Measurements from ENCODE around the gene NDUFS8. TPM values are rescaled to one million over a fixed set of nuclear protein-coding genes. Genes with fewer than 3 reads are reported as not detected.

Gene NDUFS8
- total RNA-seq, 1 donor from 2014 or later: 143 TPM

DNA sequence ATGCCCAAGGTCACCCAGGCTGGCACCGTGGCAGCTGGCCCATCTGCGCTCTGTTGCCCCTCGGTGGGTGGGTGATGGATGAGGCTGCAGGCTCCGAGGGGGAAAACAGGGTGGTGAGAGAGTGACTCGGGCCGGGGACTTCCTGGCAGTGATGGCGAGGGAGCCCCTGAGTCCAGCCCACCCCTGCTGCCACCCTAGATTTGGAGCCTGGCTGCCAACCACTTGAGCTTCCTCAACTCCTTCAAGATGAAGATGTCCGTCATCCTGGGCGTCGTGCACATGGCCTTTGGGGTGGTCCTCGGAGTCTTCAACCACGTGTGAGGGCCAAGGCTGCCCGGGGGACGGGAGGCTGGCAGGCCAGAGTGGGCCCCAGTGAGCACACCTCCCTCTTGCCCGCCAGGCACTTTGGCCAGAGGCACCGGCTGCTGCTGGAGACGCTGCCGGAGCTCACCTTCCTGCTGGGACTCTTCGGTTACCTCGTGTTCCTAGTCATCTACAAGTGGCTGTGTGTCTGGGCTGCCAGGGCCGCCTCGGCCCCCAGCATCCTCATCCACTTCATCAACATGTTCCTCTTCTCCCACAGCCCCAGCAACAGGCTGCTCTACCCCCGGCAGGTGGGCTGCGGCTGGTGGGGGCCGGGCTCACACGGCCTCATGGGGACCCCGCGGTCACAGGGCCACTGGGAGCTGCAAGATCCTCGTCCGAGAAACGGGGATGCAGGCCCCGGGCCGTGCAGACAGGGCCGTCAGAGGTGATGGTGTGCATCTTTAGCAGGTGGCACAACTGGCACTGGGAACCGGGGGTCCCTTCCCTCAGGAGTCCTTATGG is 18.4 kb downstream of the NDUFS8 start:
- no peaks in the 10 kb centered on the region for H3K27me3 Mint-ChIP-seq (ENCODE audit: unreplicated experiment)
- no peaks in the 10 kb centered on the region for H3K36me3 Mint-ChIP-seq (ENCODE audit: unreplicated experiment)
- DNase-seq (ENCODE audit: extremely low spot score, unreplicated experiment): no peak
- no peak overlapping the region for H3K4me3 Mint-ChIP-seq (ENCODE audit: unreplicated experiment)
- peaks cover 10% of the 10 kb centered on the region for H3K4me1 Mint-ChIP-seq (ENCODE audit: unreplicated experiment)
- TF ChIP-seq CTCF (IDR thresholded peaks at IDR 0.05): no peak
- no peaks in the 10 kb centered on the region for H3K9me3 Mint-ChIP-seq (ENCODE audit: unreplicated experiment)
- no peak overlapping the region for H3K27ac Mint-ChIP-seq (ENCODE audit: unreplicated experiment)

- H3K27me3 Mint-ChIP-seq (ENCODE audit: unreplicated experiment): no peaks in the 10 kb centered on the region
- TF ChIP-seq CTCF (IDR thresholded peaks at IDR 0.05): no peak
- H3K36me3 Mint-ChIP-seq (ENCODE audit: unreplicated experiment): no peaks in the 10 kb centered on the region
- no peak for DNase-seq (ENCODE audit: extremely low spot score, unreplicated experiment)
- peaks cover 7% of the 10 kb centered on the region for H3K4me1 Mint-ChIP-seq (ENCODE audit: unreplicated experiment)
- no peaks in the 10 kb centered on the region for H3K9me3 Mint-ChIP-seq (ENCODE audit: unreplicated experiment)
- H3K27ac Mint-ChIP-seq (ENCODE audit: unreplicated experiment): no peak overlapping the region
- H3K4me3 Mint-ChIP-seq (ENCODE audit: unreplicated experiment): no peak overlapping the region
These were observed 19.3 kb downstream of the NDUFS8 start for GRCh38 chr11:68049509-68050370.

DNA sequence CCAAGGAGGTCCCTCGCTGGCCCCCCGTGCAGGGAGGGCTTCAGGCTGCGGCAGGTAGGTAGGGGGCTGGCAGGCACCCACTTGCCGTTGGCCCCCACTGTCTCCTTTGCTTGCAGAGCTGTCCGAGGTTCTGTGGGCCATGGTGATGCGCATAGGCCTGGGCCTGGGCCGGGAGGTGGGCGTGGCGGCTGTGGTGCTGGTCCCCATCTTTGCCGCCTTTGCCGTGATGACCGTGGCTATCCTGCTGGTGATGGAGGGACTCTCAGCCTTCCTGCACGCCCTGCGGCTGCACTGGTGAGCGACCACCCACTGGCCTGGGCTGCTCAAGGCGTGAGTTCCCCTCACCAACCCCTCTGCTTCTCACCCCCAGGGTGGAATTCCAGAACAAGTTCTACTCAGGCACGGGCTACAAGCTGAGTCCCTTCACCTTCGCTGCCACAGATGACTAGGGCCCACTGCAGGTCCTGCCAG is 19.9 kb downstream of the NDUFS8 start:
- DNase-seq (ENCODE audit: extremely low spot score, unreplicated experiment): no peak
- Mint-ChIP-seq H3K27ac (ENCODE audit: unreplicated experiment) (no peak overlapping the region), H3K4me1 (ENCODE audit: unreplicated experiment) (peaks cover 7% of the 10 kb centered on the region), H3K27me3 (ENCODE audit: unreplicated experiment) (no peaks in the 10 kb centered on the region), H3K9me3 (ENCODE audit: unreplicated experiment) (no peaks in the 10 kb centered on the region), H3K36me3 (ENCODE audit: unreplicated experiment) (no peaks in the 10 kb centered on the region), H3K4me3 (ENCODE audit: unreplicated experiment) (no peak overlapping the region)
- no peak for TF ChIP-seq CTCF (IDR thresholded peaks at IDR 0.05)

GRCh38 chr11:68051191-68052136 is 21.0 kb downstream of the NDUFS8 start:
- no peak for DNase-seq (ENCODE audit: extremely low spot score, unreplicated experiment)
- Mint-ChIP-seq H3K4me3 (ENCODE audit: unreplicated experiment) (no peak overlapping the region), H3K4me1 (ENCODE audit: unreplicated experiment) (peaks cover 7% of the 10 kb centered on the region), H3K36me3 (ENCODE audit: unreplicated experiment) (peaks cover 4% of the 10 kb centered on the region), H3K27ac (ENCODE audit: unreplicated experiment) (peak overlapping the region; percentile 4), H3K27me3 (ENCODE audit: unreplicated experiment) (no peaks in the 10 kb centered on the region), H3K9me3 (ENCODE audit: unreplicated experiment) (no peaks in the 10 kb centered on the region)
- no peak for TF ChIP-seq CTCF (IDR thresholded peaks at IDR 0.05)

Data from osteocyte (in vitro differentiated cells).